SK-N-MC (cell line): ENCODE results near the gene NAV3.

Source experiments
- DNase-seq: peaks from one replicate; pipeline ENCODE4 v3.0.0-alpha.2; 2011; ENCODE audit warnings: low read depth, low spot score
- H3K27ac ChIP-seq: fragments of 200-600 bp; sonication (generic); 2 replicates; pipeline ENCODE4 v1.5.1; 2016; ENCODE audit warnings: mixed run types
- H3K36me3 ChIP-seq: fragments of 200-600 bp; sonication (generic); 2 replicates; pipeline ENCODE4 v1.6.1; 2017; ENCODE audit warnings: antibody characterized with exemption, low read length, mixed read lengths; ENCODE audit not compliant: insufficient read depth
- H3K4me3 ChIP-seq: fragments of 200-600 bp; sonication (generic); 2 replicates; pipeline ENCODE4 v1.5.1; 2016
- H3K9ac ChIP-seq: fragments of 200-600 bp; sonication (generic); 2 replicates; pipeline ENCODE4 v1.8.0; 2017; ENCODE audit warnings: mixed run types, mixed read lengths; ENCODE audit not compliant: insufficient read length
- H3K9me3 ChIP-seq: fragments of 200-600 bp; sonication (generic); 2 replicates; pipeline ENCODE4 v1.6.1; 2017; ENCODE audit warnings: low read depth, mild to moderate bottlenecking, antibody characterized with exemption, low read length, moderate library complexity, mixed read lengths
- EZH2 ChIP-seq: fragments of 200-600 bp; sonication (generic); IDR thresholded peaks from one replicate; pipeline ENCODE4 v1.6.1; 2017; ENCODE audit warnings: antibody characterized with exemption
- FOXP2 ChIP-seq: optimal IDR thresholded peaks from 2 replicates; pipeline ENCODE3; 2011; ENCODE audit warnings: mild to moderate bottlenecking, moderate library complexity; ENCODE audit not compliant: insufficient read depth; ENCODE audit errors: extremely low read length, control extremely low read depth
- POLR2AphosphoS5 ChIP-seq: IDR thresholded peaks from 2 replicates; pipeline ENCODE4 v1.6.1; 2012; ENCODE audit warnings: mild to moderate bottlenecking, low read depth, low read length, borderline replicate concordance

Gene NAV3

GRCh38 chr12:78209846-78210505 is 379.3 kb downstream of the NAV3 start:
- Histone ChIP-seq H3K9me3 (no peaks in the 10 kb centered on the region), H3K4me3 (0 out of 2 replicates have a peak overlapping the region, but pooled peaks have one; percentile 10), H3K27ac (peak overlapping the region; percentile 27; the same call in 1 of the 2 replicates), H3K9ac (no peak overlapping the region), H3K36me3 (no peaks in the 10 kb centered on the region)
- no peak for DNase-seq
- TF ChIP-seq POLR2AphosphoS5 (no peak), FOXP2 (no peak), EZH2 (no peak)

- H3K4me3 ChIP-seq, result no peak overlapping the region
- no peaks in the 10 kb centered on the region for H3K9me3 ChIP-seq
- no peak for TF ChIP-seq FOXP2
- no peak for TF ChIP-seq EZH2
- TF ChIP-seq POLR2AphosphoS5, result no peak
- H3K36me3 ChIP-seq, result no peaks in the 10 kb centered on the region
- no peak overlapping the region for H3K9ac ChIP-seq
- peak overlapping the region; percentile 27; the same call in 1 of the 2 replicates for H3K27ac ChIP-seq
- no peak for DNase-seq
These were observed 379.8 kb downstream of the NAV3 start for GRCh38 chr12:78210506-78210860.

- TF ChIP-seq EZH2, result no peak
- no peak for TF ChIP-seq POLR2AphosphoS5
- no peak for TF ChIP-seq FOXP2
- peak overlapping the region; percentile 32; the same call in 1 of the 2 replicates for H3K27ac ChIP-seq
- H3K36me3 ChIP-seq, result no peaks in the 10 kb centered on the region
- no peak for DNase-seq
- no peaks in the 10 kb centered on the region for H3K9me3 ChIP-seq
- no peak overlapping the region for H3K4me3 ChIP-seq
- H3K9ac ChIP-seq, result peak overlapping the region; percentile 35
These were observed 380.2 kb downstream of the NAV3 start for GRCh38 chr12:78210894-78211302.

GRCh38 chr12:78220811-78221210 is 390.1 kb downstream of the NAV3 start:
- DNase-seq, result no peak

GRCh38 chr12:78224154-78224553 is 393.5 kb downstream of the NAV3 start:
- no peaks in the 10 kb centered on the region for H3K36me3 ChIP-seq
- DNase-seq, result no peak
- H3K9ac ChIP-seq, result no peak overlapping the region
- H3K4me3 ChIP-seq, result no peak overlapping the region
- H3K9me3 ChIP-seq, result no peaks in the 10 kb centered on the region
- H3K27ac ChIP-seq, result no peak overlapping the region
- TF ChIP-seq POLR2AphosphoS5 (no peak), EZH2 (no peak), FOXP2 (no peak)

More at GRCh38 chr12:78220811-78221210, 390.1 kb downstream of the NAV3 start:
- Histone ChIP-seq H3K9me3 (no peaks in the 10 kb centered on the region), H3K9ac (no peak overlapping the region), H3K27ac (no peak overlapping the region), H3K4me3 (no peak overlapping the region), H3K36me3 (no peaks in the 10 kb centered on the region)
- TF ChIP-seq EZH2 (no peak), FOXP2 (no peak), POLR2AphosphoS5 (no peak)

- H3K9ac ChIP-seq, result no peak overlapping the region
- no peak overlapping the region for H3K4me3 ChIP-seq
- no peaks in the 10 kb centered on the region for H3K9me3 ChIP-seq
- H3K36me3 ChIP-seq, result no peaks in the 10 kb centered on the region
- TF ChIP-seq FOXP2, result no peak
- TF ChIP-seq POLR2AphosphoS5, result no peak
- TF ChIP-seq EZH2, result no peak
- DNase-seq, result no peak
- no peak overlapping the region for H3K27ac ChIP-seq
These were observed 396.1 kb downstream of the NAV3 start for GRCh38 chr12:78226763-78227162.

GRCh38 chr12:78229591-78230101 is 399.0 kb downstream of the NAV3 start:
- Histone ChIP-seq H3K4me3 (no peak overlapping the region), H3K9ac (no peak overlapping the region), H3K36me3 (no peaks in the 10 kb centered on the region), H3K27ac (no peak overlapping the region), H3K9me3 (no peaks in the 10 kb centered on the region)
- TF ChIP-seq POLR2AphosphoS5, result no peak
- no peak for TF ChIP-seq FOXP2
- TF ChIP-seq EZH2, result no peak
- DNase-seq, result peak; percentile 14

GRCh38 chr12:78232756-78233155 is 402.1 kb downstream of the NAV3 start:
- DNase-seq, result no peak
- no peaks in the 10 kb centered on the region for H3K9me3 ChIP-seq
- H3K27ac ChIP-seq, result no peak overlapping the region
- no peak overlapping the region for H3K9ac ChIP-seq
- TF ChIP-seq FOXP2 (no peak), EZH2 (no peak), POLR2AphosphoS5 (no peak)
- no peaks in the 10 kb centered on the region for H3K36me3 ChIP-seq
- H3K4me3 ChIP-seq, result no peak overlapping the region
